SK-N-DZ (cell line): Measurements from ENCODE around the gene CCDC167.
A peak's percentile ranks its signal among the peaks of the same experiment; 100 is the strongest.
"Not testable (repeated sequence)": the region's sequence is repeated elsewhere in the genome, so short reads cannot be mapped to it uniquely, and the experiment has no call there.

Experiments
- DNase-seq: peaks from one replicate; pipeline ENCODE4 v3.0.0-alpha.2; 2015; ENCODE audit warnings: low spot score

Gene CCDC167

DNA sequence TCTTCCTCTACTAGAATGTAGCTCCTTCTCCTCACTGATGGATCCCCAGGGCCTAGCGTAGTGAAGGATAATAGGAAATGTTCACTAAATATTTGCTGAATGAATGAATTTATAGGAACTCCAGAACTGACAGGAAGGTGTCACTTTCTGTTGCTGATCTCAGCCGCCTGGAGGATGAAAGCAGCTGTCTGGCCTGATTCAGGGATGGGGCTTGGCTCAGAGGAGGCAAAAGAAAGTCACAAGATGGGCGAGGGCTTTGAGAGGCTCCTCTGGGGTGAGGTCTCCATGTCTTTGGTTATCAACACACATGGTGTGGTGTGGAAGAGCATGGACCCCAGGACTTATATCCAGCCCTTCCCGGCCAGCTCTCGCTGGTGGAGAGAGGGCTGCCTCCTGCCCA is 11.5 kb upstream of the CCDC167 start:
- no peak for DNase-seq

GRCh38 chr6:37507690-37508421 is 8.2 kb upstream of the CCDC167 start:
- DNase-seq = no peak

- peak; percentile 50 for DNase-seq
These were observed 7.4 kb upstream of the CCDC167 start for GRCh38 chr6:37507077-37507476.

- no peak for DNase-seq
These were observed 6.8 kb upstream of the CCDC167 start for GRCh38 chr6:37506479-37506878.

DNA sequence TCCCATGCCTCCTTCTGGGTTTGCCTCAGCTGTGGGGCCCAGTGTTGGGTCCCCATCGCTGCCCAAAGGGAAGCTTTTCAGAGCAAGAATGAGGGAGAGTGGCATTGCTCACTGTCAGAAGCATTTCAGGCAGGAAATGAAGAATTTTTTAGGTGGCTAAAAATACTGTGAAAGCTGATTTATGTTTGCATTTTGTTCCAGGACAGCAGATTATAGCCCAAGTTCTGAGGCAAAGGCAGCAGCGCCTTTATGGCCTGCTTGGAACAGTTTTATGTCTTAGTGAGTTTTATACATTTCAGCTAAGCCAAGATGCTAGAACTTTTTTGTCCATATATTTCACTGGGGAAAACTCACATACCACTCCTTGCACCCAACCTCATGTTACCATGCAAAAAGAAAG is 4.3 kb upstream of the CCDC167 start:
- DNase-seq = no peak

- DNase-seq = peak; percentile 72
These were observed 3.7 kb upstream of the CCDC167 start for GRCh38 chr6:37503309-37503965.

- no peak for DNase-seq
These were observed 3.1 kb upstream of the CCDC167 start for GRCh38 chr6:37502703-37503291.

- peak; percentile 56 for DNase-seq
These were observed 2.2 kb upstream of the CCDC167 start for GRCh38 chr6:37501632-37502491.

DNA sequence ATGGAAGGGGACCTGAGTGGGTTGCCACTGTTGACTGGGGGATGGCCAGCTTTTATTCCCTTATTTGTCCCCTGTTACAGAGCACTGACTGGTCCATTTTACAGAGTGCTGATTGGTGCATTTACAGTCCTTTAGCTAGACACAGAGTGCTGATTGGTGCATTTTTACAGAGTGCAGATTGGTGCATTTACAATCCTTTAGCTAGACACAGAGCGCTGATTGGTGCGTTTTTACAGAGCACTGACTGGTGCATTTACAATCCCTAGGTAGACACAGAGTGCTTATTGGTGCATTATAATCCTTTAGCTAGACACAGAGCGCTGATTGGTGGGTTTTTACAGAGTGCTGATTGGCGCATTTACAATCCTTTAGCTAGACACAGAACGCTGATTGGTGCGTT is 1.2 kb upstream of the CCDC167 start:
- not testable (repeated sequence) for DNase-seq

- DNase-seq = no peak
These were observed 558 bp upstream of the CCDC167 start for GRCh38 chr6:37500294-37500608.

DNA sequence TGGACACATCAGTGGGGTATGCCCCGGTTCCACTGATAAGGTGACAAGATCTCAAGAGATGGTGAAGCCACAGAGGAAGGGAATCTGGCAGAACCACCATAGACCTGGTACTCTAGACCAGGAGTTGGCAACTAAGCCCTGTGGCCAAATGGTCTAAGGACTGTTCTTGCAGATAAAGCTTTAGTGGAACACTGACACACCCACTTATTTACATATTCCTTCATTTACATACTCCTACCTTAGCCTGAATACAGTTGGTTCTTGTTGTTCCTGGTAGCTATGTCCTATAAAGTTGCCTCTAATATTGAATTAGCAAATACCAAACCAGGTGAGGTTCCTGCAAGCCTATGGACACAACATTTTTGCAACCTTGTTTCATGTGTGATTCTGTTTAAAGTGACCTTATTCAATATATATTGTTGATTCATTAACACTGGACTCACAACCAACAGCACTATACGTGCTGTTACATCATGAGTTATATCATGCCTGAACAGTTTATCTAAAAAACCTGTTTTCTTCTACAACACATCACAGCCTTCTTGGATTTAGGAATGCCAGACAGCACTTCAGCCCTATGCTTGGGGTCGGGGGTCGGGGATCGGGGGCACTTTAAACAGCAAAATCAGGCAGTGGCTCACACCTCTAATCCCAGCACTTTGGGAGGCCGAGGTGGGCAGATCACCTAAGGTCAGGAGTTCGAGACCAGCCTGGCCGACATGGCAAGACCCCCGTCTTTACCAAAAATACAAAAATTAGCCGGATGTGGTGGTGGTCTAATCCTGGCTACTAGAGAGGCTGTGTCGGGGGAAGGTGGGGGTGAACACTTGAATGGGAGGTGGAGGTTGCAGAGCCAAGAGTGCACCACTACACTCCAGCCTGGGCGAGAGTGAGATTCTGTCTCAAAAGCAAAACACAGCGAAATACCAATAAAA is 2.5 kb downstream of the CCDC167 start:
- no peak for DNase-seq

GRCh38 chr6:37495244-37495934 is 4.3 kb downstream of the CCDC167 start:
- DNase-seq = no peak

DNA sequence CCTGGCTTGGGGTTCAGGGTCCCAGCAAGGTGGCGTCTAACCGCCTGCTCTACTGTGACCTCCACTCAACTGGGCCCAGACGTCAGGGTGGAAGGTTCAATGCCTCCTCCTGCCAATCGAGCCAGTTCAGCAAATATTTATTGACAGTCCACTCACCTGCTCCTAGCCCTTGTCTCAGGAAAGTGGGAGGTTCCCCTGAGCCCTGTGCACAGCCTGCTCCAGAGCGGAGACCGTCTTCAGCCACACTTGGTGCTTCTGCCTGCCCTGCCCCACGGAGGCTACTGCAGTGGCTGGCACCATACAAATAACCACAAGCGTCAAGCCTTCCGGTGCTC is 6.1 kb downstream of the CCDC167 start:
- DNase-seq = no peak

GRCh38 chr6:37492991-37493660 is 6.6 kb downstream of the CCDC167 start:
- no peak for DNase-seq

- no peak for DNase-seq
These were observed 7.3 kb downstream of the CCDC167 start for GRCh38 chr6:37492236-37492972.

DNA sequence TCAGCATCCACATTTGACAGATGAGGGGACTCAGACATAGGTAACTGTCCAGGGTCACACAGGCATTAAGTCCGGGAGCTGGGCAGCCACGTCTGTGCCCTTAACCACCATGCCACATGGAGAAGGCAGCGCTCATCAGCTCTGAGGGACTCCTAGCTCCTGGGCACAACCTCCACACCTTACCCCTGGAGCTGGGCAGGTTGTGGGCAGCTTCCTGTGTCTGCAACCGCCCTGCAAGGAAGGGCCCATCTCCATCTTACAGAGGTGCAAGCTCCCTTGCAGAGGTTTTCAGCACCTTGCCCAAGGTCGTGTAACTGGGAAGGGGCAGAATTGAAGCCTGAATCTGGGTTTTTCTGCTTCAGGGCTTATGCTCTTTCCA is 7.9 kb downstream of the CCDC167 start:
- no peak for DNase-seq

GRCh38 chr6:37491171-37491829 is 8.4 kb downstream of the CCDC167 start:
- DNase-seq = no peak

- DNase-seq = no peak
These were observed 9.0 kb downstream of the CCDC167 start for GRCh38 chr6:37490536-37491170.
